Natural killer cell (primary cell): ENCODE measurements around the gene RNF126. TPM values are rescaled to one million over a fixed set of nuclear protein-coding genes. Genes with fewer than 3 reads are reported as not detected.
A peak's percentile ranks its signal among the peaks of the same experiment; 100 is the strongest.

Source experiments
- ATAC-seq, 3 donors: fragments of 150-1000 bp in 2 of 3; fragments of 200-7000 bp in 1 of 3; cut with Tn5 transposase; 1 replicate in 1 of 3; 2 replicates in 2 of 3; pipeline ENCODE4 v1.10.0; 2021; ENCODE audit warnings: mild to moderate bottlenecking in 2 of 3, moderate library complexity in 2 of 3
- DNase-seq, 2 donors: peaks; one replicate each; pipeline versions ENCODE4 v3.0.0 to v3.0.0-alpha.2; 2013 to 2021; ENCODE audit warnings: mixed read lengths in 1 of 2
- H3K27ac ChIP-seq: one replicate; pipeline ENCODE4 v1.5.1; 2013; ENCODE audit warnings: mild to moderate bottlenecking, low read length
- H3K27me3 ChIP-seq: one replicate; pipeline ENCODE4 v1.6.1; 2013; ENCODE audit warnings: low read length; ENCODE audit not compliant: control insufficient read depth, insufficient read depth
- H3K36me3 ChIP-seq: one replicate; pipeline ENCODE4 v1.6.1; 2013; ENCODE audit warnings: low read length; ENCODE audit not compliant: control insufficient read depth, insufficient read depth
- H3K4me1 ChIP-seq: one replicate; pipeline ENCODE4 v1.6.1; 2013; ENCODE audit warnings: low read length; ENCODE audit not compliant: control insufficient read depth, insufficient read depth
- H3K4me3 ChIP-seq: one replicate; pipeline ENCODE4 v1.5.1; 2013; ENCODE audit warnings: low read length
- H3K9me3 ChIP-seq: one replicate; pipeline ENCODE4 v1.6.1; 2013; ENCODE audit warnings: low read length; ENCODE audit not compliant: control insufficient read depth, insufficient read depth
- H3K27ac Mint-ChIP-seq, 2 donors: one replicate each; pipeline ENCODE4 v1.8.0; 2022; ENCODE audit warnings: mild to moderate bottlenecking in 2 of 2, mixed read lengths in 2 of 2, moderate library complexity in 1 of 2
- H3K27me3 Mint-ChIP-seq, 2 donors: one replicate each; pipeline ENCODE4 v1.8.0; 2022; ENCODE audit warnings: low read depth in 2 of 2, mixed read lengths in 2 of 2
- H3K36me3 Mint-ChIP-seq: one replicate; pipeline ENCODE4 v1.8.0; 2022; ENCODE audit warnings: mixed read lengths
- H3K4me1 Mint-ChIP-seq, 2 donors: one replicate each; pipeline ENCODE4 v1.8.0; 2022; ENCODE audit warnings: mixed read lengths in 2 of 2
- H3K4me3 Mint-ChIP-seq: one replicate; pipeline ENCODE4 v1.8.0; 2022; ENCODE audit warnings: mild to moderate bottlenecking, moderate library complexity, mixed read lengths
- H3K9me3 Mint-ChIP-seq, 2 donors: one replicate each; pipeline ENCODE4 v1.8.0; 2022; ENCODE audit warnings: mixed read lengths in 2 of 2
- CTCF ChIP-seq: fragments of 200-600 bp; IDR thresholded peaks from one replicate; pipeline ENCODE4 v1.8.0; 2022; ENCODE audit warnings: antibody characterized with exemption
- WGBS: methylation state at CpG from one replicate; pipeline ENCODE4 v1.1.7; 2013; ENCODE audit warnings: missing lambda C conversion rate; ENCODE audit not compliant: insufficient coverage; 5-methylcytosine and 5-hydroxymethylcytosine counted together
- intact Hi-C: fragments of 100-400 bp; cut with micrococcal nuclease; formaldehyde crosslinking; loops from one replicate; pipeline ENCODE4 v1.14.2; 2022
- total RNA-seq, 4 donors: library from RNA; stranded (reverse); fragments of 120-200 nt in 1 of 4; gene quantifications; one replicate each; pipeline versions ENCODE4 v1.2.3 to v1.2.4, GENCODE V29; 2013 to 2022

Gene RNF126
- total RNA-seq, 3 donors from 2014 or later (not counting 1 experiment from before 2014, with no cell fraction given): 119 to 149 (median 146) TPM

- no peaks in the 10 kb centered on the region for H3K27me3 Mint-ChIP-seq
- H3K4me3 ChIP-seq: peak overlapping the region; percentile 39
- peak overlapping the region; percentile 94 to 96 for H3K27ac Mint-ChIP-seq
Measured at GRCh38 chr19:681029-682019, 18.3 kb upstream of the RNF126 start.

GRCh38 chr19:680287-681028 lies 17.4 kb upstream of the RNF126 start:
- no peaks in the 10 kb centered on the region for H3K9me3 ChIP-seq
- Mint-ChIP-seq H3K27ac (peak overlapping the region; percentile 94 to 96), H3K9me3 (no peaks in the 10 kb centered on the region), H3K4me1 (peaks cover 5 to 13% of the 10 kb centered on the region in 2 donors), H3K36me3 (no peaks in the 10 kb centered on the region), H3K27me3 (peaks cover 0 to under 1% of the 10 kb centered on the region in 2 donors), H3K4me3 (peak overlapping the region; percentile 94)
- ATAC-seq (peak; percentile 78 to 92 (median 81)), DNase-seq (peak; percentile 96 to 99)
- peak overlapping the region; percentile 92 for H3K27ac ChIP-seq
- peak; percentile 29 for TF ChIP-seq CTCF
- H3K36me3 ChIP-seq: no peaks in the 10 kb centered on the region
- peaks cover 26% of the 10 kb centered on the region for H3K4me1 ChIP-seq
- intact Hi-C loops: no loop called here
- H3K27me3 ChIP-seq: peaks cover 12% of the 10 kb centered on the region
- under 1% methylated on average over 70 of the region's 70 CpGs for WGBS
- peak overlapping the region; percentile 44 for H3K4me3 ChIP-seq

More at GRCh38 chr19:681029-682019, 18.3 kb upstream of the RNF126 start:
- peak overlapping the region; percentile 92 for H3K27ac ChIP-seq
- intact Hi-C loops: no loop called here
- peak in 1 of 3 donors; percentile 3 for ATAC-seq
- no peak for TF ChIP-seq CTCF
- WGBS: 22% methylated on average over 52 of the region's 54 CpGs
- peaks cover 23% of the 10 kb centered on the region for H3K4me1 ChIP-seq
- no peaks in the 10 kb centered on the region for H3K9me3 Mint-ChIP-seq
- H3K9me3 ChIP-seq: no peaks in the 10 kb centered on the region
- H3K36me3 Mint-ChIP-seq: no peaks in the 10 kb centered on the region
- peaks cover 7% of the 10 kb centered on the region for H3K27me3 ChIP-seq
- peak; percentile 46 to 96 for DNase-seq
- no peaks in the 10 kb centered on the region for H3K36me3 ChIP-seq
- peak overlapping the region; percentile 94 for H3K4me3 Mint-ChIP-seq
- peaks cover 5 to 13% of the 10 kb centered on the region in 2 donors for H3K4me1 Mint-ChIP-seq

- Mint-ChIP-seq H3K4me1 (peaks cover 5 to 13% of the 10 kb centered on the region in 2 donors), H3K36me3 (no peaks in the 10 kb centered on the region), H3K4me3 (peak overlapping the region; percentile 94), H3K27ac (peak overlapping the region in 1 of 2 donors; percentile 96), H3K9me3 (no peaks in the 10 kb centered on the region), H3K27me3 (peaks cover 0 to 7% of the 10 kb centered on the region in 2 donors)
- DNase-seq (peak in 1 of 2 donors; percentile 56), ATAC-seq (no peak)
- H3K27ac ChIP-seq: no peak overlapping the region
- H3K9me3 ChIP-seq: no peaks in the 10 kb centered on the region
- H3K27me3 ChIP-seq: peaks cover 19% of the 10 kb centered on the region
- no peak for TF ChIP-seq CTCF
- intact Hi-C loops: no loop called here
- peaks cover 26% of the 10 kb centered on the region for H3K4me1 ChIP-seq
- H3K36me3 ChIP-seq: no peaks in the 10 kb centered on the region
- H3K4me3 ChIP-seq: peak overlapping the region; percentile 44
- WGBS: 6% methylated on average over 69 of the region's 69 CpGs
Measured at GRCh38 chr19:679418-680286, 16.6 kb upstream of the RNF126 start.
